GM18519 (cell line): Measurements from ENCODE around the gene ST6GALNAC4.
"Not testable (repeated sequence)": the region's sequence is repeated elsewhere in the genome, so short reads cannot be mapped to it uniquely, and the experiment has no call there.

ENCODE experiments used
- ATAC-seq: cut with Tn5 transposase; IDR thresholded peaks from one replicate; pipeline ENCODE4 v1.9.1; 2021; ENCODE audit warnings: mild to moderate bottlenecking, moderate library complexity; ENCODE audit not compliant: unreplicated experiment, low FRiP score

ST6GALNAC4 gene

DNA sequence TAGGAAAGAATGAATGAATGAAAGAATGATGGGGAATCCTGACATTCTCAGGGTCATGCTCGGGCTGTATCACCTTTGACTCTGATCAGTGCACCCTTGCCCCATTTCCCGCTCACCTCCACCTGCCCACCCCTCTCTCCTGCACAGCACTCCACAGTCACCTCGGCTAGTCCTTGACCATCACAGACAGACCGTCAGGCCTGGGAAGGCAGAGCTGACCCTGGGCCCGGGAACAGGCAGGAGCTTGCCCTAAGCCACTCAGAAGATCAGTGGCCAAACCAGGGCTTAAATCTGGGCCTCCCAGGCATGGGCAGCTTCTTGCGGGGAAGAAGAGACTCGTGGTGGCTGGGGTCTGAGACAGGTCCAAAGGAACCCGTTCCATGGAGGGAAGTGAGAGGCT is 21.0 kb downstream of the ST6GALNAC4 start:
- no peak for ATAC-seq

DNA sequence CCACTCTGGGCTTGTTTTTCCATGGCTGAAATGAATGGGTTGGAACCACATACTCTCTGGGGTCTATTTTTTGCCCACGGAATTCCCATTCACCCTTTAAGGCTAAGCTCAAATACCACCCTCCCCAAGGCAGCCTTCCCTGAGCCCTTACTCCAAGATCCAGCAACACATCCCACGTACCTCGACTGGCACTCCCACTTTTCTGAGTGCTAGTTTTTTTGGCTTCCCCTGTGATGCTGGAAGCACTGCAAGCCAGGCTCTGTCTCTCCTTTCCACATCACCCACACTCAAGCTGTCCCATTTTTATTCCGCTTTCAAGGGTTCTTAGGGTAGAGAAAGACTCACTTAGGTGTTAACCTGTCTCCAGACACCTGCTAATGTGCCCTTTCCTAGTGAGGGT is 23.4 kb downstream of the ST6GALNAC4 start:
- ATAC-seq: no peak

DNA sequence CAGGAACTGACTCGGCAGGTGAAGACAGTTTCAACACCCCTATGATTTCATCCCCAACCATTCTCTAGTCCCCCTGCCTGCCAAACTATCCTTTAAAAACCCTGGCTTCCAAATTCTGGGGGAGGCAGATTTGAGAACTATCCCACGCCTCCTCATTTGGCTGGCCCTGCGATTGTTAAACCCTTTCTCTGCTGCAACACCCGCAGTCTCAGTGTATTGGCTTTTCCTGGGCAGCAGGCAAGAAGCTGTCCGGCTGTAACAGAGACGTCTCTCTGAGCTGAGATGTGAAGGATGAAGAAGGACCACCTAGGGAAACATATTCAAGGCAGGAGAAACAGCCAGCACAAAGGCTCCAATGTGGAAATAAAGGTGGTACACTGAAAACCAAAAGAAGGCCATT is 24.0 kb downstream of the ST6GALNAC4 start:
- no peak for ATAC-seq

DNA sequence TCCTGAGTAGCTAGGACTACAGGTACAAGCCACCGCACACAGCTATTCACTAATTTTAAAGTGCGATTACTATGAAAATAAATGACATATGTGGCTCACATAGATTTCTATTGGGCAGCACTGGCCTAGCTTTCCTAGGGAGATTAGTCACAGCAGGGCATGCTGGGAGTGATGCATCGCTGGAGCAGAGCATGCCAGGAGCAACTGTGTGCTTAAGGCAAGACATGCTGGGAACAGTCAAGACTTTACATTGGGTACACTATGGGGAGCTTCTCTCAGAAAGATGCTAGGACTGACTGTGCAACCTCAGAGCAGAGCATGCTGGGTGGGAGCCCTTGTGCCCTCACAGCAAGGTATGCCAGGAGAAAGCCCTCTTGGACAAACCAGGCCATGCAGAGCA is 26.8 kb downstream of the ST6GALNAC4 start:
- no peak for ATAC-seq

DNA sequence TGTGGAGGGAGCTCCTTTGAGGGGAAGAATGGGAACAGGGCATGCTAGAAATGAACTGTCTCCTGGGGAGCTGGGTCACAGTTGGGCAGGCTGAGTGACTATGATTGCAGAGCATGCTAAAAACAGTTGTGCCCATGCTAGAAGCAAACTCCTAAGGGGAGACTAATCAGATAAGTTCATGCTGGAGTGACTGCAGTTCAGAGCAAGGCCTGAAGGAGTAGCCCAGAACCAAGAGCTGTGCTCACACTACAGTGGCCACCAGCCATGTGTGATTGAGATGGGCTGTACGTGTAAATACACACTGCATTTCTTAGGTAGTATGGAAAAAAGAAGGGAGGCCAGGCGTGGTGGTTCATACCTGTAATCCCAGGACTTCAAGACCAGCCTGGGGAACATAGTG is 29.0 kb downstream of the ST6GALNAC4 start:
- no peak for ATAC-seq

DNA sequence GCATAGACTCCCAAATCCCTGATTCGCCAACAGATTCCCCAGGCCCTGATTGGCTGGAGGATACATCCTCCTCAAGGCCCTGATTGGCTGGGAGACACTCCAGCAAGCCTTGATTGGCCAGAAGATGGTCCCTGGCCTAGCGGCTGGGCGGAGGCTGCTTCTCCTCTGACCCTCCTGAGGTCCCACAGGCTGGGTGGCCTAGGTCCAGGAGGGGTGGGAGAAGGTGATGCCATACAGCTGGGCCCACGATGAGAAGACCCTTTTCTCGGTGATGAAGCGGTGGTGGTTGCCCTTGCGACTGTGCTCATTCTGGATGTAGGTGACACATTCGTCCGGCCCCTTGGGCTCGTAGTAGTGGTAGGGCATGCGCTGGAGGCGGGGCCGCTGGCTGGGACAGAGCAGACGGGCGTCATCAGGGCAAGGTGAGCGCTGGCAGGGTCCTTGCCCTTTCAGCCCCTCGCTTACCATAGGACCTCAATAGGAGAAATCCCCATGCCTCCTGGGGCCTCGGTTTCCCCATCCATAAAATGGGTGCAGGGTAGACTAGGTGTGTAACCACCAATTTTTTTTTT is 30.4 kb downstream of the ST6GALNAC4 start:
- ATAC-seq: no peak

DNA sequence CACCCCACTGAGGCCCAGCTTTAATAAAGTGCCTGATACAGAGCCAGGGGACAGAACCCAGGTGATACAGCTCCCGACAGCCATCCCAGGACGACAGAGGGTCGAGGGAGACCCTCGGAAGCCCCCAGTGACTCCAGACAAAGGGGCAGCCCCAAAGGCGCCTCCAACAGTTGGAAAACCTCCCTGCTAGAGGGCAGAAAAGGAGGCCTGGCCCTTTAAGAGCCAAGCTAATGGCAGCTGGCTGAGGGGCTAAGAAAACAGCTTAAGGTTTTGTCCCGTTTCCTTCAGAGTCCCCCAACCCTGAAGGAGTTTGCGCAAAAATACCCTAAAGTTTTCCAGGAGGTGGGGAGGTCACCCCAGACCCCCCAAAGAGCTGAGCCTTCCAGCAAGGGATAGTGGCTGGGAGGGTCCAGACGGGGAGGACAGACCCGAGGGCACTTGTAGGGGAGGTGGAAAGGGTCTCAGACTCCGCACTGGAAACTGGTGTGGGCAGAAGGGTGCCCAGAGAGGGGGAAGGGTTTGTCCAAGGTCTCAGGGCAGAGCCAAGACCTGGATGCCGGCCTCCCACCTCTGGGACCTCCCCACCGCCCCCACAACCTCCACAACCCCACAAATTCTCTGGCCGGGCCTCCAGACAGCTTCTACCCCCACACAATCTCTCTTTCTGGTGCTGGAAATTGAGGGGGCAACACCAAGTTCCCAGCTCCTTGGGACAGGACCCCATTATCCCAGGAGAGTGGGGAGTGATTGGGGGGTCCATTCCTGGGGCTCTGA is 31.1 kb downstream of the ST6GALNAC4 start:
- ATAC-seq: no peak

DNA sequence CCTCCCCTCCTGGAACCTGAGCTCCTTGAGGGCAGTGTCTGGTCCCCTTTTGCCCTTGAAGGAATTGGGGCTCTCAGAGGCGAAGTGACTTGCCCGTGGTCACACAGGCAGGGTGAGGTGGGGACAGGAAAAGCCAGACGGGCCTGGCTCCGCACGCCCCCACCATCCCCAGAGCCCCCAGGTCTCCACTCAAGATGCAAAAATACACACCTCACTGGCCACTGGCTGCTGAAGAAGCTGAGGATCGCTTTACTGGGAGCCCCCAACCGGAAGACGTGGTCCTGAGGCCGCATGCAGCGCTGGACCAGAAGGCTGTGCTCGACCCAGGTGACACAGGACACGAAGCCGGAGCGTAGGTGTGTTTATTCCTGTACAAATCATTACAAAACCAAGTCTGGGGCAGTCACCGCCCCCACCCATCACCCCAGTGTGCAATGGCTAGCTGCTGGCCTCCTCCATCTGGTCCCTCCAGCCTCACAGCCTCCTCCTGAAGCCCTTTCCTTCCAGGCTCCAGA is 31.8 kb downstream of the ST6GALNAC4 start:
- no peak for ATAC-seq

DNA sequence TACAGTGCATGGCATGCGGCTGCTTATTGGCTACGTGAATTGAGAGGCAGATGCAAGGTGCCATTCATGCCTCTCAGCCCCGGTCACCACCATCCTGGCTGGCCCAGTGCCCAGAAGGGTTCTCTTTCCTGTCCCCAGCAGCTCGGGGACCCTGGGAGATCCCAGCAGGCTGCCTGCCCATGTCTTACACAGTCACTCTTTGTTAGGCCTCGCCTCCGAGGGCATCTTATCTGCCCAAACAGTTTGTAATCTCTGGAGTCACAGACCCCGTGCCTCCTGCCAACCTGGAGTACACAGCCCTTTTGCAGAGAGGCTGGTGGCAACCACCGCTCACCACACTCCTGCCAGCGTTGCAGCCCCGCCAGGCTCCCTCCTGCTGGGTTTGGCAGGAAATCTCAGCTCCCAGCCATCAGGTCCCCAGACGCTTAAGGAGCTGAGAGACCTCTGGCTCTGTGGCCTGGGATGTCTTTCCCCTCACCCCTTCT is 32.4 kb downstream of the ST6GALNAC4 start:
- no peak for ATAC-seq

DNA sequence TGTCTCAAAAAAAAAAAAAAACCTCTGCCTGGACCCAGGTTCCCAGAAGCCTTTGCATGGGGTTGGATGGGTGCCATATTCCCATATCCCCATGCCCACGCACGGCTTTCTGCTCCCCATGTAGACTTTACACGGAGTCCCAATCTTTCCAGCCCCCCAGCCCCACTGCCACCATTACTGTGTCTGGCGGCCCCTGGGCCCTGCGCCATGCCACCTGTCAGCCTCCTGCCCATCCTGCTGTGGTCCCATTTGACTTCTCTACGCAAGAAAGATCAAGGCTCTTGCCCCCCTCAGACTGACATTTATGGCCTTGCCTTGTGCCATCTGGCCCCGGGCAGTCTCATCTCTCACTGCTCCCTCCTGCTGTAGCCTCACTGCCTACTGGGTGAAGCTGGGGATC is 32.9 kb downstream of the ST6GALNAC4 start:
- no peak for ATAC-seq

DNA sequence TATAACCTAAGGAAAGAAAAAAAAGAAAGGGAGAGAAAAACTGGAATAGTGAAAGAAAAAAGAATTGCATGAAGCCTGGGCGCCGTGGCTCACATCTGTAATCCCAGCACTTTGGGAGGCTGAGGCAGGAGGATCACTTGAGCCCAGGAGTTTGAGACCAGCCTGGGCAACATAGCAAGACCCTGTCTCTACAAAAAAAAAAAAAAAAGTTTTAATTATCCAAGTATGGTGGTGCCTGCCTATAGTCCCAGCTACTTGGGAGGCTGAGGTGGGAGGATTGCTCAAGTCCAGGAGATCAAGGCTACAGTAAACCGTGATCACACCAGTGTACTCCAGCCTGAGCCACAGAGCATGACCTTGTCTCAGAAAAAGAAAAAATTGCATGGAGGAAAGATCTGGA is 35.1 kb downstream of the ST6GALNAC4 start:
- not testable (repeated sequence) for ATAC-seq

DNA sequence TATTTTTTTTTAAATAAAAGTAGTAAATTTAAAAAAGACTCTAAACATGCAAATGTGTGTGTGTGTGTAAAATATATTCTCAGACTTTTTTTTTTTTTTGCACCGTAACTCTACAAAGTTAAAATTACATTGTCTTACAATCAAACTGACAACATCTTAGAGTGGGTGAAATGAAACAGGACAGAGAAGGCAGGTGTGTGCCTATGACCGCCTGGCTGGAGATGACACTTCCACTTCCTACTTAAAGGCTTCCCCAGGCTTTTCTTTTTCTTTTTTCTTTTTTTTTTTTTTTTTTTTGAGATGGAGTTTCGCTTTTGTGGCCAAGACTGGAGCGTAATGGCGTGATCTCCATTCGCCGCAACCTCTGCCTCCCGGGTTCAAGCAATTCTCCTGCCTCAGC is 36.7 kb downstream of the ST6GALNAC4 start:
- ATAC-seq: no peak

DNA sequence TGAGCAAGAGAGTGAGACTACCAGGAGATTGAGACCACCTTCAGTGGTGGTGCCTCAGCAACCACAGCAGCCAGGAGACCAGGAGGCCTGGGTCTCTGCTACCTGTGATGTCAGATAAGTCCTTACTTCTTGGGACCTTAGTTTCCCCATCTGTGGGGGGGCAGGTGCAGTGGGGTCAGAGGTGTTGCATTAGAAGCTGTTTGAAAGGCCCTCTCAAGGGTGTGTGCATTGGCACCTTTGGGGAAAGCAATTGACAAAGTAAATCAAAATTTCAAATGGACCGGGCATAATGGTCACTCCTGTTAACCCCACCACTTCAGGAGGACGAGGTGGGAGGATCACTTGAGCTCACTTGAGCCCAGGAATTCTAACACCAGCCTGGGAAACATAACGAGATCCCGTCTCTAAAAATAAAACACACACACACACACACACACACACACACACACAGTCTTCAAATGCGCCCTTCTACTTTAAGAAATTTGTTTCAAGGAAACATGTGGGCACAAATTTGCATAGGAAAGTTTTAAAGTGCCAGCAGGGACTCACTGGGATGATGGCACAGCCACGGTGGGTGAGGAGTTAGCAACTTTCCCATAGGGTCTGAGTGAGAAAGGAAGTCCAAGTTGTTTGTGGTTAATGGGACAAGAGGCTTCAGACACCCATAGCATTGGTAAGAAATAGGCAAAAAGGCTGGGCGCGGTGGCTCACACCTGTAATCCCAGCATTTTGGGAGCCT is 38.0 kb downstream of the ST6GALNAC4 start:
- no peak for ATAC-seq

DNA sequence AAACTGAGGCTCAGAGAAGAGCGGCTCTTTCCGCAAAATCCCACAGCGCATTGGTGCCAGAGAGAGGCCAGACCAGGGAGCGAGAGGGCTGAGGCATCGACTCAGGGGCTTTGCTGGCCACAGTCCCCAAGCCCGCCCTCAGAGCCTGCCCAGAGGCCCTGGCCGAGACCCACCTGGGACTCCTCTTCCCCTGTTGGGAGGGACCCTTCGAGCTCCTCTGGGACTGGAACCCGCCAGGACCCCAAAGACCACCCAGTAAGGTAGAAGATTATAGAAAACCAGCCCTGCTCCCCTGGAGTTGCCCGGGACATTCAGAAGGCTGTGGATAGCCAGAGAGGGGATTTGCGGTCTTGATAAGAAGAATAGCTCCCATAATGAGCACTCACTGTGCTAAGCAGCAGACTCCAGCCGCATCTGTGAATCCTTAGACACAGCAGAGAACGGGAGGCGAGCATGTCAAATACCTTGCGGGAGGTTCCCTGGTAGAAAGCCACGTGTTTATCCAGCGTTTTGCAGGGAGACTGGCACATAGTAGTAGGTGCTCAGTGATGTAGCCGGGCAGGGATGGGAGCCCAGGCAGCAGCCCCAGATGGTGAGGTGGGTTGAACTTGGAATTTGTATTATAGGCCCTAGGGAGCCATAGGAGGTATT is 38.7 kb downstream of the ST6GALNAC4 start:
- ATAC-seq: no peak

DNA sequence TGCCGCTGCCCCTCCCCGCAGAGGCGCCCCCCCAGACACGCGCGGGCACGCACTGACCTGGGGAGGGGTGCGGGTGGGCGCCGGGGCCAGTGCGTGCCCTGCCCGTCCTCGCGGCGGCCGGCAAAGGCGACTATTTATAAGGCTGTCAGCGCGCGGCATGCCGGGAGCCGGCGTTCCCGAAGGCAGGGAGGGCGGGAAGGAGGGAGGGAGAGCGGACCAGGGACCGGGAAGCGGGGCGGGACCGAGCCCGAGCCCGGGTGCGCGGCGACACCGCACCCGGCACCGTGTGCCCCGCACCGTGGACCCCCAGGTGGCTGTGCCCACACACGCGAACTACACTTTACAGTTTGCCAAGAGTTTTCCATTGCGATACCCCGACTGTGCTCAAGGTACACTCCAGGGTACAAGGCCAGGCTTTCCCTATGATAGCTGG is 39.3 kb downstream of the ST6GALNAC4 start, which contains the start of gene AK1:
Gene AK1, minus strand, starts transcription at position 110 of the 433 bp plus-strand sequence. CDS start 3,058 bp downstream, outside the sequence.
- no peak for ATAC-seq

DNA sequence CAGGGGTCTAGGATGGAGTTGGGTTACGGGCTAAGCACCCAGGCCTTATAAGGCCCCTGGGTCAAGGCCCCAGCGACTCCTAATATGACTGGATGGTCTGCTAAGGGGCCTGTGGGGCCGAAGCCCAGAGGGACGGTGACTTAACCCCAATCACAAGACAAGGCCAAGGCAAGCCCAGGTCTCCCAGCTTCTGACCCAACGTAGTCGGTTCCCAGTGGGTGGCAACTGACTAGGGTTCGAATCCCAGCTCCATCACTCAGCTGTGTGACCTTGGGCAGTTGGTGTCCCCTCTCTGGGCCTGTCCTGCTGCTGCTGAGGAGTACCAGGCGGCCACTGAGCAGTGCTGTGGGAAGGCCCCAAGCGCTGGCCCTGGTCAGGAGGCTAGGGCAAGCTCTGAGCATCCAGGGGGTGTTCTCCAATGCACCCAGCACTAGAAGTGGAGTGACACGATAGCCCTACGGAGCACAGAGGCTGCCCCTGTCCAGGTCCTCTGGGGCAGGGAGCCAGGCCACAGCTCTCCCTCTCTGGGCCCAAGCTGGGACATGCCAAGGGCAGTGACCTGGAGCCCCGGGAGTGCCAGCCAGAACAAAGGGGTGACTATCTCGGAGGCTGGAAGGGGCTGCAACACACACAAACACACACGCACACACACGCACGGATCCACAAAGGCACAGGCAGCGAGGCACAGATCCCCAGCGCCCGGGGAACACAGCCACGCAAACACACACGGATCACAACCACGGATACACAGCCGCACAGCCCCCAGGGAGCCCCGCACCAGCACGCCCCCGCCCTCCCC is 39.9 kb downstream of the ST6GALNAC4 start:
- no peak for ATAC-seq

DNA sequence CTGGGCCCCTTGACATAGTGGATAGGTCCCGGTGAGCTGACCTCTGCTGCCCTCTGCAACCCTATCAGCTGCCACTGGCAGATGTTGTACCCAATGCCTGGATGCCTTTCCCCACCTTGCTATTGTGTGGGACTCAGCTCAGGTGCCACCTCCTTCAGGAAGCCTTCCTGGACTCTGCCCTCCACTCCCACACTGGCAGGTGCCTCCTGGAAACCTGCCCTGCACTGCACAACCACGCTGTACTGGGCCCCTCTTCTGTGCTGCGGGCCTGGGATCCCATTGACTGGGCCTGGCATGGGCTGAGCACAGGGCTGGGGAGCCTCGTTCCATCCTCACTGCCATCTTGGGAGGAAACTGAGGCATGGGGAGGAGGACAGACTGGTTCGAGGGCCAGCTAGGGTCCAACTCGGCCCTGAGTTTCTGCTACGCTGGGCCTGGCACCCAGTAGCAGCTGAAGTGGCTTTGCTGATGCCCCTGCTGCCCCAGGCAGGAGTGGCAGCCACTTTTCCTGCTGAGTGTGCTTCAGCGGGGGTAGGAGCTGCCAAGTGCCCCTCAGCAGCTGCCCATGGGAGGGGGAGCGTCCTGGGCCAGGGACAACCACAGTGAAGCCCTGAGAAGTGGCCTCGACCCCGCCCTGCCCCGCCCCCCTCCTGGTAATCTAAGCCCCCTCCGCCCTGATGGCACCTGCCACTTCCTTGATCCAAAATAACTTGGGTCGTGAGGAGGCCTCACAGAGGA is 40.6 kb downstream of the ST6GALNAC4 start:
- no peak for ATAC-seq

DNA sequence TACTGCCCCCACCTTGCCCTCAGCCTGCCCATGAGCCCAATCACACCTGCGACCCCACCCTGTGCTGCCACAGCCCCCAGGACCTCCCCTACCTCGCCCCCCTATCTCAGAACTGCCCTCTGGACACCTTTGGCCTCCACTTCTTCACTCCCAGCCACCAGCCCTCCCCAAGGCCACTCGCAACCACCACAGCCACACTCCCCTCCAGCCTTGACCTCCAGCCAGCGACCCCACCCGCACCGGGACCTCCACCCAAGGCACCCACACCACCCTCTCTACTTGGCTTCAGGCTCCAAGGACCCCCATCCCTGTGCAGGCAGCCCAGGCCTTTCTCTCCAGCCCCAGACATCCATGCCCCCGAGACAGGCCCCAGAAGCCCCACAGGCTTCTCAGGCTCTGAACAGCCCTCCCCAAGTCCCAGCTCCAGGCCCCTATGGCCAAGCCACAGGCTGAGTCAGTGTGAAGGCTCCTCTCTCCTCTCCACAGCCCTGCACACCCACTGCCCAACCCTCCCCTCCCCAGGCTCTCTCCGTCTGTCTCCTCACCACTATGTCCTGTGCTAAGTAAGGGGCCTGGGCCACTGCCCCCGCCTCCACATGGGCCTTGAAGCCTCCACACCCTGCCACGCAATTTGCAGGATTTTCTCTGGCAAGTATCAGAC is 41.4 kb downstream of the ST6GALNAC4 start:
- ATAC-seq: no peak
